CD4-positive, alpha-beta T cell (primary cell): ENCODE results near the gene EXOSC2. TPM values are rescaled to one million over a fixed set of nuclear protein-coding genes. Genes with fewer than 3 reads are reported as not detected.
A peak's percentile ranks its signal among the peaks of the same experiment; 100 is the strongest.

Source experiments
- ATAC-seq: fragments of 200-7000 bp; cut with Tn5 transposase; one replicate; pipeline ENCODE4 v1.10.0; 2022; ENCODE audit warnings: mild to moderate bottlenecking; ENCODE audit not compliant: poor library complexity
- CTCF ChIA-PET: fragments of 350-600 bp; sonication (Branson Sonifier 250); formaldehyde crosslinking; loops from one replicate; lab custom pipeline; 2021; ENCODE audit warnings: antibody characterized with exemption, inconsistent platforms; lab: Charles Lee
- POLR2A ChIA-PET: fragments of 350-600 bp; sonication (Branson Sonifier 250); formaldehyde crosslinking; loops from one replicate; lab custom pipeline; 2021; ENCODE audit warnings: antibody characterized with exemption, inconsistent platforms; lab: Charles Lee
- DNase-seq, 14 experiments: peaks; one replicate each; pipeline ENCODE4 v3.0.0-alpha.2; 2013 to 2020; ENCODE audit warnings: mixed read lengths in 2 of 14
- H3K27ac ChIP-seq, 2 donors: one replicate each; pipeline versions ENCODE4 v1.5.1 to v1.7.0; 2013; ENCODE audit warnings: low read length in 2 of 2, low read depth in 1 of 2, mild to moderate bottlenecking in 1 of 2
- H3K27me3 ChIP-seq, 2 experiments: 1 replicate in 1 of 2; 2 replicates in 1 of 2; pipeline versions ENCODE4 v1.6.1 to v1.7.0; 2013; ENCODE audit warnings: low read length in 2 of 2, control low read depth in 1 of 2, mild to moderate bottlenecking in 1 of 2, moderate library complexity in 1 of 2; ENCODE audit not compliant: insufficient read depth in 2 of 2, control insufficient read depth in 1 of 2
- H3K36me3 ChIP-seq: one replicate; pipeline ENCODE4 v1.6.1; 2013; ENCODE audit warnings: low read length, control low read depth; ENCODE audit not compliant: insufficient read depth
- H3K4me1 ChIP-seq: one replicate; pipeline ENCODE4 v1.6.1; 2013; ENCODE audit warnings: low read length, control low read depth; ENCODE audit not compliant: insufficient read depth
- H3K4me3 ChIP-seq: one replicate; pipeline ENCODE4 v1.5.1; 2013; ENCODE audit warnings: mild to moderate bottlenecking, low read length, moderate library complexity
- H3K9me3 ChIP-seq, 2 experiments: 1 replicate in 1 of 2; 2 replicates in 1 of 2; pipeline versions ENCODE4 v1.6.1 to v1.7.0; 2013; ENCODE audit warnings: low read length in 2 of 2, mild to moderate bottlenecking in 2 of 2, control low read depth in 1 of 2, moderate library complexity in 1 of 2; ENCODE audit not compliant: control insufficient read depth in 1 of 2, insufficient read depth in 1 of 2
- H3K27ac Mint-ChIP-seq: one replicate; pipeline ENCODE4 v1.8.0; 2020; ENCODE audit warnings: mixed read lengths
- H3K27me3 Mint-ChIP-seq: one replicate; pipeline ENCODE4 v1.8.0; 2021; ENCODE audit warnings: mixed read lengths
- H3K36me3 Mint-ChIP-seq: one replicate; pipeline ENCODE4 v1.8.0; 2021; ENCODE audit warnings: low read depth, mixed read lengths
- H3K4me1 Mint-ChIP-seq: one replicate; pipeline ENCODE4 v1.8.0; 2021; ENCODE audit warnings: low read depth, mixed read lengths
- H3K4me3 Mint-ChIP-seq: one replicate; pipeline ENCODE4 v1.8.0; 2020; ENCODE audit warnings: mild to moderate bottlenecking, mixed read lengths
- H3K9me3 Mint-ChIP-seq: one replicate; pipeline ENCODE4 v1.8.0; 2020; ENCODE audit warnings: mixed read lengths
- CTCF ChIP-seq: fragments of 200-600 bp; IDR thresholded peaks from one replicate; pipeline ENCODE4 v1.8.0; 2022; ENCODE audit warnings: antibody characterized with exemption, mild to moderate bottlenecking
- intact Hi-C, 2 experiments: fragments of 100-400 bp; cut with DNase I in 1 of 2; cut with micrococcal nuclease in 1 of 2; formaldehyde crosslinking; loops; one replicate each; pipeline versions ENCODE4 v1.15.1 to v1.9.0; 2023 to 2025; cut with DNase I, micrococcal nuclease
- total RNA-seq, 174 experiments: library from RNA in 2 of 174; stranded (reverse) in 2 of 174; gene quantifications; one replicate each; pipeline ENCODE4 v1.2.3 and lab custom pipeline; 2021 to 2026

EXOSC2 gene
- total RNA-seq, 2 experiments from 2014 or later: 49.2 to 50.2 TPM

- H3K36me3 ChIP-seq: no peaks in the 10 kb centered on the region
- intact Hi-C loops: no loop called here
These were observed 33.3 kb upstream of the EXOSC2 start for GRCh38 chr9:130660326-130660682.

GRCh38 chr9:130660683-130661450 lies 32.7 kb upstream of the EXOSC2 start:
- Mint-ChIP-seq H3K4me1 (peaks cover 14% of the 10 kb centered on the region), H3K27ac (no peak overlapping the region), H3K27me3 (peaks cover 67% of the 10 kb centered on the region), H3K9me3 (no peaks in the 10 kb centered on the region), H3K4me3 (no peak overlapping the region), H3K36me3 (no peaks in the 10 kb centered on the region)
- intact Hi-C loops: no loop called here
- H3K4me3 ChIP-seq: no peak overlapping the region
- H3K9me3 ChIP-seq: peaks cover 0 to 36% of the 10 kb centered on the region in 2 experiments
- no peaks in the 10 kb centered on the region for H3K36me3 ChIP-seq
- no peak overlapping the region for H3K27ac ChIP-seq
- TF ChIP-seq CTCF: no peak
- H3K27me3 ChIP-seq: peaks cover 63 to 76% of the 10 kb centered on the region in 2 experiments
- H3K4me1 ChIP-seq: peaks cover 55% of the 10 kb centered on the region
- no peak for ATAC-seq
- ChIA-PET POLR2A (no interaction called here), CTCF (no interaction called here)
- DNase-seq: peak in 1 of 14 experiments; percentile 13

More at GRCh38 chr9:130660326-130660682, 33.3 kb upstream of the EXOSC2 start:
- Histone ChIP-seq H3K27ac (no peak overlapping the region), H3K27me3 (peaks cover 59 to 70% of the 10 kb centered on the region in 2 experiments), H3K4me3 (no peak overlapping the region), H3K9me3 (peaks cover 0 to 32% of the 10 kb centered on the region in 2 experiments), H3K4me1 (peaks cover 49% of the 10 kb centered on the region)
- Mint-ChIP-seq H3K36me3 (no peaks in the 10 kb centered on the region), H3K27me3 (peaks cover 68% of the 10 kb centered on the region), H3K4me3 (no peak overlapping the region), H3K4me1 (peaks cover 10% of the 10 kb centered on the region), H3K27ac (no peak overlapping the region), H3K9me3 (no peaks in the 10 kb centered on the region)
- CTCF ChIA-PET: no interaction called here
- ATAC-seq (no peak), DNase-seq (no peak)
- POLR2A ChIA-PET: no interaction called here
- no peak for TF ChIP-seq CTCF

- TF ChIP-seq CTCF: no peak
- Mint-ChIP-seq H3K9me3 (no peaks in the 10 kb centered on the region), H3K4me1 (peaks cover 14% of the 10 kb centered on the region), H3K4me3 (peak overlapping the region; percentile 34), H3K27me3 (peaks cover 65% of the 10 kb centered on the region), H3K27ac (no peak overlapping the region), H3K36me3 (no peaks in the 10 kb centered on the region)
- intact Hi-C loops: no loop called here
- no peak for DNase-seq
- peaks cover 61% of the 10 kb centered on the region for H3K4me1 ChIP-seq
- POLR2A ChIA-PET: no interaction called here
- H3K4me3 ChIP-seq: no peak overlapping the region
- no peaks in the 10 kb centered on the region for H3K36me3 ChIP-seq
- no peak for ATAC-seq
- CTCF ChIA-PET: no interaction called here
- H3K9me3 ChIP-seq: peaks cover 0 to 42% of the 10 kb centered on the region in 2 experiments
- peaks cover 63 to 82% of the 10 kb centered on the region in 2 experiments for H3K27me3 ChIP-seq
- H3K27ac ChIP-seq: no peak overlapping the region
These were observed 32.0 kb upstream of the EXOSC2 start for GRCh38 chr9:130661451-130662098.
